GM19395 (cell line): Measurements from ENCODE around the gene GGN.
A peak's percentile ranks its signal among the peaks of the same experiment; 100 is the strongest.
"Not testable (repeated sequence)": the region's sequence is repeated elsewhere in the genome, so short reads cannot be mapped to it uniquely, and the experiment has no call there.

Experiments
- ATAC-seq: cut with Tn5 transposase; IDR thresholded peaks from one replicate; pipeline ENCODE4 v1.9.1; 2021; ENCODE audit warnings: mild to moderate bottlenecking, moderate library complexity; ENCODE audit not compliant: unreplicated experiment

The GGN gene

GRCh38 chr19:38411898-38412297 is 24.1 kb upstream of the GGN start:
- ATAC-seq = not testable (repeated sequence)

GRCh38 chr19:38411041-38411712 is 23.3 kb upstream of the GGN start:
- ATAC-seq = no peak

- not testable (repeated sequence) for ATAC-seq
These were observed 22.6 kb upstream of the GGN start for GRCh38 chr19:38410407-38410806.

- no peak for ATAC-seq
These were observed 21.8 kb upstream of the GGN start for GRCh38 chr19:38409631-38410133.

GRCh38 chr19:38405276-38405675 is 17.4 kb upstream of the GGN start:
- no peak for ATAC-seq

GRCh38 chr19:38404858-38405257 is 17.0 kb upstream of the GGN start:
- ATAC-seq = no peak

DNA sequence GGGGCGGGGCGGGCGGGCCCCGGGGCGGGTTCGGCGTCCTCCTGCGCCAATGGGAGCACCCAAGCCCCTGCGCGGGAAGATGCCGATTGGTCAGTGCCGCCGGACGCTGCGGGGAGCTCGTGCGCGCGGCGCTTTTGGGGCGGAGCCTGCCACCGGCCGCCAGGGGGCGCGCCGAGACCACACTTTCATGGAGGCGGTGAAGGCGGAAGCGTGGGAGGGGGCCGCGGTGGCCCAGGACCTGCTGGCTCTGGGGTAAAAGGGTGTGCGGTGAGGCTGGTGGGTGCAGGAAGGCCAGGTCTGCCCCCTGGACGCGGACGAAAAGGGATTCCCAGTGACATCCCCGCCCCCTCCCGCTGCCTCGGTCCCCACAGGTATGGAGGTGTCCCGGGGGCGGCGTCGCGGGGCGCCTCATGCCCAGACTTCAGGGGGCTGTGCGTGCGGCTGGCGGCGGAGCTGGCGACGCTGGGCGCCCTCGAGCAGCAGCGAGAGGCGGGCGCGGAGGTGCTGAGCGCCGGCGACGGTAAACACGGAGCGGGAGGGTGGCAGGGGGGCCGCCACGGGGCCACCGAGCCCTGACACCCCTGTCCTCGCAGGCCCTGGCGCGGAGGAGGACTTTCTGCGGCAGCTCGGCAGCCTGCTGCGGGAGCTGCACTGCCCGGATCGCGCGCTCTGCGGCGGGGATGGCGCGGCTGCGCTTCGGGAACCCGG is 15.3 kb upstream of the GGN start, which contains the start of gene FAM98C:
TSS of gene FAM98C (plus strand) at position 127 of the 708 bp plus-strand sequence. CDS start at position 188, 61 bp downstream.
- peak; percentile 87 for ATAC-seq

- ATAC-seq = peak; percentile 21
These were observed 14.8 kb upstream of the GGN start for GRCh38 chr19:38402623-38402966.

DNA sequence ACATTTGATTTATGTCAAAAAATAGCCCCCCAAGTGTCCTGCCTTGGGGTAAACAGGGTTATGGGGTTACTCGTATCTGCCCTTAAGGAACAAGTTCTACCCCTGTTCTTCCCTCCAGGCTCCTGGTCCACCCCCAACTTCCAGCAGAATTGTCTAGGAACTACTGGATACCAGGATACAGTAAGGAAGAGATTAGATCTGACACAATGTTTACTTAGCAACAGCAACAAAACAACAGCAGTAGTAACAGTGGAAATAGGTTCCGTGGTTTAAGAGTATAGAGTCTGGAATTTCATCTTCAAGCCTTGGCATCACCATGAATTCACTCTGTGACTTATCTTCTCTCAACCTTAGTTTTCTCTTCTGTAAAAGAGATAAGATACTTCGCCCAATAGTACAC is 13.3 kb upstream of the GGN start:
- ATAC-seq = no peak

- no peak for ATAC-seq
These were observed 12.5 kb upstream of the GGN start for GRCh38 chr19:38400361-38400760.

- ATAC-seq = no peak
These were observed 11.7 kb upstream of the GGN start for GRCh38 chr19:38399537-38399936.

- ATAC-seq = no peak
These were observed 11.2 kb upstream of the GGN start for GRCh38 chr19:38399081-38399480.

GRCh38 chr19:38395381-38396114 is 7.7 kb upstream of the GGN start:
- no peak for ATAC-seq

GRCh38 chr19:38394488-38394887 is 6.7 kb upstream of the GGN start:
- ATAC-seq = no peak

- ATAC-seq = no peak
These were observed 5.0 kb upstream of the GGN start for GRCh38 chr19:38392707-38393308.

DNA sequence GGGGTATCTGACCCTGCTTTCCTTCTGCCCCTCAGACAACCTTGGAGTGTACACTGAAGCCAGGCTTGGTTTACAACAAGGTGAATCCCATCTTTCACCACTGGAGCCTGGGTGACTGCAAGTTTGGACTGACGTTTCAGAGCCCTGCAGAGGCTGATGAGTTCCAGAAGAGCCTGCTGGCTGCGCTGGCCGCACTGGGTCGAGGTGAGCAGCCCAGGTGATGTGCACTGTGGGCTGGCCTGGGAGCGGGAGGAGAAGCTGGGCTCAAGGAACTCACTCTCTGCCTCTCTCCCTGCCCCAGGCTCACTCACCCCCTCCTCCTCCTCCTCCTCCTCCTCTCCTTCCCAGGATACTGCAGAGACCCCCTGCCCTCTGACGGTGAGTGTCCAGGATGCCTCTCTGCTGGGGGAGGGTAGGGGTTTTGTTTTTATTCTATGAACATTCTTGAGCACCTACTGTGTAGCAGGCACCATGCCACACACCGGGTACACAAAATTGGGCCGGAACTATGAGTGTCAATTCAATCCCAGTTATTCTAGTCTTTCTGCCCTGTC is 4.2 kb upstream of the GGN start:
- no peak for ATAC-seq

DNA sequence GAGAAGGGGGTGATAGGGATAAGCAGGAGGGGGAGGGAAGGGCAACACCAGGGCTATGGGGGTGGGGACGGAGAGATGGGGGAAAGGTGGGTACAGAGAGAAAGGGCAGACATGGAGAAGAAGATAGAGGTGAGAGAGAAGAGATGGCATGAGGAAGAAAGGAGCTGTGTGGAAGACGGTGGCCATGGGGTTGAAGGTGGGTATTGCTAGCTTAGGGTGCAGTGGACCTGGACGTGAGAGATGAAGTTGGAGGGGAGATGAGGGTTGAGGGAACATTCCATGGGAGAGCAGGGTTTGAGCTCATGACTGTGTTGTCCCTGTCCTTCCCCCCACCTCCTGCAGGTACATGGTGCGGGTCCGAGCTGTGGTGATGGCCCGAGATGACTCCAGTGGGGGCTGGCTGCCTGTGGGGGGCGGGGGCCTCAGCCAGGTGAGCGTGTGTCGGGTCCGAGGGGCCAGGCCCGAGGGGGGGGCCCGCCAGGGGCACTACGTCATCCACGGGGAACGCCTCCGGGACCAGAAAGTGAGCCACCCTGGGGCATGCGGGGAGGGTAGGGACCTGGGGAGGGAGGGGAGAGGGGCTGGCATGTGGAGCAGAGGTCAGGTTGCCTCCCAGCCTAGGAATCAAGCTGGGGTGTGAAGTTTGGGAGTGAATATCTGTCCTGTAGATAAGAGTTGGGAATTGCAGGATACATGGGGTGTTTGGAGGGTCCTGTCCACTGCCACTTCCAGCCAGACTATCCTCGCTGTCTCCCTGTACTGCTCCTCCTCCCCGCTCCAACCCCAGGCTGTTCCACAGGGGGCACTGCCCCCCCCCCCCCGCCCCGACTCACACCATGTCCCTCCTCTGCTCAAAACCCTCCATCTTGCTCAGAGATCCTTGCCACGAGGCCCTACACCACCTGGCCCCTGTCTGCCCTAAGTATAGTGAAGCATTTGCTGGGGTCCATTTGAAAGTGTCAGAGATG is 2.4 kb upstream of the GGN start:
- ATAC-seq = no peak

DNA sequence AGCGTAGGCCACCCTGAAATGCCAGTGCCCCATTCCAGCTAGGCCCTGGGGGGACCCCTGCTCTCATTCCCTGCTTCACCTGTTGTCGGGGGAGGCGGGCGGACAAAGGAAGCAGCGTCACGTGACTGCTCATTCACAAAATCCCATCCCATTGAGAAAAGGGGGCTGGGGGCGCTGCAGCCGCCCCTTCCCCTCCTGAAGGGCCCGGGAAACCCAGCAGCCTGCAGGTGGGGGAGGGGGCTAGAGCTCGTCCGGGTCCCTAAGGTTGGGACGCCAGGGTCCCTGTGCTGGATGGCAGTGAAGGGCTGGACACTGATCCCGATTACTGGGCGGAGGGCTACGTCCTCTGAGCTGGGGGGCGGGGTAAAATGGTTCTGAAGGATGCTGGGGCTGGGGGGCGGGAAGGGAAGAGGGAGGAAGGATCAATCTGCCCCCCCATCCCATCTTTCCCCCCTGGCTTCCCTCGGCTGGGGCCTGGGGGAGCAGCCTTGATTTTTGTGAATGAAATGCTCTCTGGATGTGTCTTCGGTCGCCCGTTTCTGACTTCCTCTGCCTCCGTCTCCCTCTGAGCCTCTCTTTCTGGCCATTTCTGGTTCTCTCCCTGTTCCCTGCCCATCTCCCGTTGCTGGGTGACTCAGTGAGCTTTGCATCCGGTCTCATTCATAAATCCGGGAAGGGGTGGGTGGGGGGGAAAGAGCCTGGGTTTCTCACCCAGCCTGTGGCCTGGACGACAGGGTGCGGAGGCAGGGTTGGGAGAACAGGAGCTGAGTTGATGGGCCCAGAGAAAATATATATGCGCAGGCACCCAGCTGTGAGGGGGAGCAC is 1.5 kb upstream of the GGN start:
- no peak for ATAC-seq
